ENCODE data around the gene SAG.

SAG gene

DNA sequence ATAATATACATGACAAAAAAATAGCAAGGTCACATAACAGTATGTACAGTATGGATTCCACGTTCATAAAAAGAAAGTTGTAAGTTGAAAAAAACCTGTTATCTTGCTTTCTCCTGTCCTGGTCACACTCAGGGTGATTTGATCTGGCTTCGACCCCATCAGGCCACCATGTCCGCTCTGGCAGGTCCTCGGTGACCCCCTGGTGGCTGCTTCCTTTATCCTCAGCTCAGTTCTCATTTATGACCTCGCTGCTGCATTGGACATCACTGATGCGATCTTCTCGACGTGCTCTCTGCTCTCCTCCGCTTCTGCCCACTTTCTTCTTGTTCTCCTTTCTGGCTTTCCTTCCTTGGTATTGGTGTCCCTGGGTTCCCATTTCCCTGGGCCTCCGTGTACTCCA is 76.4 kb downstream of the SAG start:
- DNase-seq: no peak

- DNase-seq: no peak
Observed at GRCh38 chr2:233384811-233385488, 77.3 kb downstream of the SAG start.

GRCh38 chr2:233385489-233386044 is 78.0 kb downstream of the SAG start:
- no peak for DNase-seq

DNA sequence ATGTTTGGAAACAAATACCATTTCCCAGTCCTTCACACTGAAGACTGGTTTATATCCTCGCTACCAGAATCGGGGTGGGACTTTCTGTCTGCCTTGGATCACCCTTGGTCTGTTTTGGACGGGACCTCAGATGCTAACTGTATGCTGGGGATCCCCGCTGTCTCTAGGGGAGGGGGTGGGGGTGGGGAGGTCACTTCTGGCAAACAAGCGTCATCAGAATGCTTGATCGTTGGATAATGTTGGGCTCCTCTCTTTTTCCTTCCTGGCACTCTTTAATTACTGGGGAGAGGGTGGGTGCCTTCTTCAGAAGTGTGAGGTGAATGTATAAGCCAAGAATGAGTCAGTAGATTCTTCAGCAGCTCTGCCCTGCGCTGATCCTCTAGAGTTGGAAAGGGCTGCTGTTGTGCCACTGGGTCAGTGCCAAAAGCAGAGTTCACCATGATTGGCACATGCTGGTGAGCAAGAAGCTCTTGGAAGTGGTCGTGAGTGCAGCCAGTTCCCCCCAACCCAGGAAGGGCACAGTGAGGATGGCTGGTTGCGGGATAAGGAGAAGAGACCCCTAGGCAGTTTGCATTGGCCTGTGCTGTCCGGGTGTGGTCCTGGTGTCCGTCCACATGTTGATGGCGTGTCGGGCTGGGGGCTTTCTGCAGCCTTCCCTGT is 78.9 kb downstream of the SAG start:
- peak; percentile 56 for DNase-seq

- no peak for DNase-seq
Observed at GRCh38 chr2:233387225-233387624, 79.6 kb downstream of the SAG start.

DNA sequence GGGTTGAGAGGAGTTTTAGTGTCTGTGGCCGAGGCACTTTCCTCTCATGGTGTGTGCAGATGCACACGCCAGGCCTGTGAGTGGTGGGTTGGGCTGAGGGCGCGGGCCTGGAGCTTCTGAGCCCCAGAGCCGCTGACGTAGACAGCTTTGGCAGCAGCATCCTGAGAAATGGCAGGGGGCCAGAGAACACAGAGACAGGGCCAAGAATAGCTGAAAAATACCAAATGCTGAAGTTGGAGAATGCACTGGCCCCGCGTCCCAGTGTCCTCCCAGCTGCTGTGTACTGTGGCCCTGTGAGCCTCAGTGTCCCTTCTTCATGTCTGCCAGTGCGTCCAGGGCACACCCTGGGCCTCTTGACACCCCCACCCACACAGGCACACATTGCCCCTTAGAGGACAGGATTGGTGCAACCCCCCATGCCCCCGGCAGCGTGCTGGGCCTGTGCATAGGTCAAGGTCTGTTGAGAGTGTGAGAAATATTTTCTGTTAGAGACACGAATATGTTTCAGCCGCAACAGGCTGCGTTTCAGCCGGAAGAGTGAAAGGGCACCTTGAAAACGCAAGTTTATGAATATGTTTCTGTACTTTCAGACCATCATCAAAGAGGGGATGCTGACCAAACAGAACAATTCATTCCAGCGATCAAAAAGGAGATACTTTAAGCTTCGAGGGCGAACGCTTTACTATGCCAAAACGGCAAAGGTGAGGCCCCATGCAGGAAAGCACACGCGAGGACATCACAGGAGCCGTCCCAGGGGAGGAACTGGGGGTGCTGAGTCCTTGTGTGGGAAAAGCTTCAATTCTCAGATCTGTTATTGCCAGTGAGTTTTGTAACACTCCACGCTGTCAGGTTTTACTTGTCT is 80.3 kb downstream of the SAG start:
- peak; percentile 98 for DNase-seq

DNA sequence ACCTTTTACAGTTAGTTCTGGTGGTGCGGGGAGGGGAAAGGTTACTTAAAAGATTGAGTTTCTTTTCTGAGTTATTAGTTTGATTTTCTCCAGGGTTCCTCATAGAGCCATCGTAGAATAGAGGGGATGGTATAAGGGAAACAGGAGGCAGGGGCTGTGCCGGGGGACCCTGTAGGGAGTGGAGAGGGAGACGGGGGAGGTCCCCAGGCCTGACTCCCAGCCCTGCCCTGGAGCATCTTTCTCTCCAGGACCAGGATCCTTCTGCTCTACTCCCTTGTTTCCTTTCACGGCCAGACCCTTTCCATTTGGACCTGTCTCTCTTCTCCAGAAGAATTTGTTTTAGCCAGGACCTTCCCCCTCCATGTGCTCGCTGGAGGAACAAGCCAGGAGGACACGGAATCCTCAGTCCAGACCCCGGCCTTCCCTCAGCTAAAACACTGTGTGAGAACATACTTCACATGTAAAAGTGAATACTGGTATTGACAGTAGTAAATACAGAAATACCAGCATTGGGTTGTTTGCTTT is 82.0 kb downstream of the SAG start:
- no peak for DNase-seq

DNA sequence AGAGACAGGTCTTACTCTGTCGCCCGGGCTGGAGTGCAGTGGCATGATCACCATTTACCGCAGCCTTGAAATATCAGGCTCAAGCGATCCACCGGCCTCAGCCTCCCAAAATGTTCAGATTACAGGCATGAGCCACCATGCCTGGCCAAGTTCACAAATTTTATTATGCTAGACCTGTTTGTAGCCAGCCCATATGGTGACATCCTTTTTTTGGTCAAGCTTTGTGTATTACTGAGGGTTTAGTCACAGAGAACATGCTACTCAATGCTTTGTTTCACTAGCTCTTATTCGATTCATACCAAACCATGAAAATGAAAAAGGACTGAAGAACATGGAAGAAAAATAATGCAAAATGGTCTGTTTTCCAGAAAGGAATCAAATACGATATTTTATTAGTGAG is 88.1 kb downstream of the SAG start:
- DNase-seq: no peak
